Right ventricle myocardium inferior (tissue), 1 donor: ENCODE measurements around the gene PRSS3. TPM values are rescaled to one million over a fixed set of nuclear protein-coding genes. Genes with fewer than 3 reads are reported as not detected.
"Not testable (repeated sequence)": the region's sequence is repeated elsewhere in the genome, so short reads cannot be mapped to it uniquely, and the experiment has no call there.

Source experiments
- ATAC-seq: fragments of 200-7000 bp; cut with Tn5 transposase; one replicate; pipeline ENCODE4 v1.9.1; 2020; ENCODE audit warnings: mild to moderate bottlenecking, moderate library complexity
- DNase-seq: peaks from one replicate; pipeline ENCODE4 v3.0.0; 2021; ENCODE audit errors: missing footprints
- intact Hi-C: fragments of 100-400 bp; cut with DNase I; formaldehyde crosslinking; loops from one replicate; pipeline ENCODE4 v1.11.0; 2022
- total RNA-seq: library from RNA; stranded (reverse); fragmentation: NEBNext Ultra II Directional; extraction: Animal tissue kit (Norgen Biotek cat#: 25700); gene quantifications from one replicate; pipeline ENCODE4 v1.2.1, GENCODE V29; 2021
- donor health status: DM: no; HTN: yes; CAD: no; lungs with severe emphysema.

PRSS3 gene
- total RNA-seq, 1 donor from 2014 or later: not detected

- DNase-seq (no peak), ATAC-seq (no peak)
- intact Hi-C loops: no loop called here
These were observed 48.1 kb downstream of the PRSS3 start for GRCh38 chr9:33843312-33843961.

- DNase-seq: no peak
- intact Hi-C loops: no loop called here
- no peak for ATAC-seq
These were observed 50.9 kb downstream of the PRSS3 start for GRCh38 chr9:33846231-33846630.

GRCh38 chr9:33847894-33848205 is 52.5 kb downstream of the PRSS3 start:
- DNase-seq, intact Hi-C loops, ATAC-seq: not testable (repeated sequence)

Other genes with a start within 250 kb of the PRSS3 start
- 44.0 TPM for gene UBE2R2, start 21.6 kb downstream of the PRSS3 start, total RNA-seq